Measurements from ENCODE around the gene GARNL3.

DNA sequence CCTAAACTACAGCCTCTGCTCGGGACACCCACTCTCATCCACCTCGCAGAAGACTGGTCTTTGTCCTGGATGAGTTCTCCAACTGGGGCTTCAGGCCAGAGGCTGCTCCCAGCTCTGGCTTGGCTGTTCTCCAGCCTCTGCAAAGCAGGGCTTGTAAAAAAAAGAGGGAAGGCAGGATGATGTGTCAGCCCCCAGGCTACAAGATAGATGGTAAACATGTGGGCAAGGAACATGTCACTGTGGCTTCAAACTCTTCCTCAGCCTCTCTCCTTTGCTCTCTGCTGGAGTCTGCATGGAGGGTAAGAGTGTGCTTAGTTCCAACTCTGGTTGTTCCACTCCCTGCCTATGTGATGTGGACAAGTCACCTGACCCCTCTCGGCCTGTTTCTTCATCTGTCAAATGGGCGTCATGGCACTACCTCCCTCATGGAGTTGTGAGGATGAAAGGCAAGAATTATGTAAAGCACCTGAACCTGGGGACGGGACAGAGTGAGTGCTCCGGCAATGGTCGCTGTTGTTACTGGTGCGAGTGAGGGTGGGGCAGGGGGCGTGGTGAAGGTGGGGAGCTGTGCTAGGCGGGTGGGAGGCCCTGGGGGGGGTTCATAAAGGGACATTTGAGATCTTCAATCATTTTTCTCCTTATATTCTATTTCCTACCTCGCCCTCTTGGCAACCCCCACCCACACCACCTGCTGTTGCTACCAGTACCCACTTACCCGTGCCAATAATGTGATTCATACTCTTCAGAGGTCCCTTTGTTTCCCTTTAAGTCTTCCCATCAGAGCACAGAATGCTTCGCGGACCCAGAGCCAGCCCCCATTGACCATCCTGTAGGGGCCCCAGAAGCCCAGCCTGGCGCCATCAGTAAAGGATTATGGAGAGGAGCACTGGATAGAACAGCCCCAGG is 152.8 kb downstream of the GARNL3 start:
- TF ChIP-seq, protein P1, sequence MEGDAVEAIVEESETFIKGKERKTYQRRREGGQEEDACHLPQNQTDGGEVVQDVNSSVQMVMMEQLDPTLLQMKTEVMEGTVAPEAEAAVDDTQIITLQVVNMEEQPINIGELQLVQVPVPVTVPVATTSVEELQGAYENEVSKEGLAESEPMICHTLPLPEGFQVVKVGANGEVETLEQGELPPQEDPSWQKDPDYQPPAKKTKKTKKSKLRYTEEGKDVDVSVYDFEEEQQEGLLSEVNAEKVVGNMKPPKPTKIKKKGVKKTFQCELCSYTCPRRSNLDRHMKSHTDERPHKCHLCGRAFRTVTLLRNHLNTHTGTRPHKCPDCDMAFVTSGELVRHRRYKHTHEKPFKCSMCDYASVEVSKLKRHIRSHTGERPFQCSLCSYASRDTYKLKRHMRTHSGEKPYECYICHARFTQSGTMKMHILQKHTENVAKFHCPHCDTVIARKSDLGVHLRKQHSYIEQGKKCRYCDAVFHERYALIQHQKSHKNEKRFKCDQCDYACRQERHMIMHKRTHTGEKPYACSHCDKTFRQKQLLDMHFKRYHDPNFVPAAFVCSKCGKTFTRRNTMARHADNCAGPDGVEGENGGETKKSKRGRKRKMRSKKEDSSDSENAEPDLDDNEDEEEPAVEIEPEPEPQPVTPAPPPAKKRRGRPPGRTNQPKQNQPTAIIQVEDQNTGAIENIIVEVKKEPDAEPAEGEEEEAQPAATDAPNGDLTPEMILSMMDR (conservative IDR thresholded peaks at IDR 0.05; ENCODE audit: low read length) = no peak
- no peak for TF ChIP-seq EZH2phosphoT487 (IDR thresholded peaks at IDR 0.05; ENCODE audit: borderline replicate concordance, low read depth, low read length)

All from OCI-LY7 (cell line).